KOPT-K1 (cell line): ENCODE measurements around the gene RFNG.

Source experiments
- H3K27ac ChIP-seq: fragments of 200-600 bp; sonication (generic); 2 replicates; pipeline ENCODE4 v1.5.1; 2016; ENCODE audit warnings: antibody characterized with exemption, mild to moderate bottlenecking, low read depth, low read length; ENCODE audit not compliant: poor library complexity, severe bottlenecking
- H3K36me3 ChIP-seq: fragments of 200-600 bp; sonication (generic); 2 replicates; pipeline ENCODE4 v1.5.1; 2017; ENCODE audit warnings: antibody characterized with exemption, mild to moderate bottlenecking, low read length, moderate library complexity; ENCODE audit not compliant: insufficient read depth
- H3K9me3 ChIP-seq: fragments of 200-600 bp; sonication (generic); 2 replicates; pipeline ENCODE4 v1.5.1; 2017; ENCODE audit warnings: antibody characterized with exemption, low read length, mild to moderate bottlenecking; ENCODE audit not compliant: insufficient read depth, poor library complexity, severe bottlenecking

The RFNG gene

DNA sequence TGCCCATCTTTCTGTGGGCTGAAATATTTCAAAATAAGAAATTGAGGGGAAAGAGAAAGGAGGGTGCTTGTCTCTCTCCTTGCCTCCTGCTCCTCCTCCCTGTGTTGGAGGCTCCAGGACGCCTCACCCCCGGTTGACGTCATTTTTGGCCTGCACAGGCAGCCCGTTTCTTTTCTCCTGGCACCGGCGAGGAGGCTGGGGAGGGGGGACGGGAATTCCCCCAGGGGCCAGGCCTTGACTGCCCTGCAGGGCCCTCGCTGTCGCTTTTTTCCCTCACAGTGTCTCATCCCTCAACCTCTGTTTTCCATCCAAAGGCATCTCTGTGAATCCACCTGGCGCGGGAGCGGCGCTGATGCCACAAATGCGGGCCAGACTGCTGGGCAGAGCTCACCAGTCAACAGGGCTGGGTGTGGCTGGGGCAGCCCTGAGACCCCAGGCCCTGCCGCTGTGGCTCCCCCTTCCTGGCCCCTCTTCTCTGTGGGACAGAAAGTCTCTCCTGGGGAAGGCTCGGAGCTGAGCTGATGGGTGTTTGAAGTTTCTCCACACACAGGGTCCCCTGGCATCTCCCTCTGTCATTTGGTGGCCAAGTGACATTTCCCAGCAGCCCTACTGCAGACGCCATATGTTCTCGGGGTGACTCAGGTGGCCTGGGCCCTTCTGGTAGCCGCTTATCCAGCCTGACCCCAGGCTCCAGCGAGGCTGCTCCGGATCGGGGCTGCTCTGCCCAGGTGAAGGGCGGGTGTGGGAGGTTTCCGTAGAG is 45.0 kb downstream of the RFNG start:
- H3K36me3 ChIP-seq: no peaks in the 10 kb centered on the region
- H3K9me3 ChIP-seq: no peaks in the 10 kb centered on the region
- no peak overlapping the region for H3K27ac ChIP-seq

DNA sequence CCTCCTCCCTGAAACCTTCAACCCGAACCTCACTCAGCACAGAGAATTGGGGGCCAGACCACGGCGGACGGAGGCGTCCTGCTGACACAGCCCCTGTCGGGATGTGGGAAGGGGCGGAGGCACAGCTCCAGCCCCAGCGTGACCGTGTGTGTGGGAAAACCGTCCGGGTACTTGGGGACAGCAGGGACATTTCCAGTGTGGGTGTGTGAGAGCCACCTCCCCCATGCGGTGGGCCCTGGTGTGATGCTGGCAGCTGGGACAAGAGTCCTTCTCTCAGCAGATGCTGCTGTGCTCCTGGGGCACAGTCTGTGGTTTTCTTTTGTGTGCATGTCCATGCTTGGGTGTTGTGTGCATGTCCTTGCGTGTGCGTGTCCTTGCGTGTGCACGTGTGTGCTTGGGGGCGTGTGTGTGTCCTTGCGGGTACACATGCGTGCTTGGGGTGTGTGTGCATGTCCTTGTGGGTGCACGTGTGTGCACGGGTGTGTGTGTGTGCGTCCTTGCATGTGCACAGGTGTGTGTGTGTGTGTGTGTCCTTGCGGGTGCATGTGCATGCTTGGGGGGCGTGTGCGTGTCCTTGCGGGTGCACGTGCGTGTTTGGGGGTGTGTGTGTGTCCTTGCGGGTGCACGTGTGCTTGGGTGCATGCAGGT is 45.8 kb downstream of the RFNG start:
- Histone ChIP-seq H3K9me3 (no peaks in the 10 kb centered on the region), H3K27ac (no peak overlapping the region), H3K36me3 (no peaks in the 10 kb centered on the region)

DNA sequence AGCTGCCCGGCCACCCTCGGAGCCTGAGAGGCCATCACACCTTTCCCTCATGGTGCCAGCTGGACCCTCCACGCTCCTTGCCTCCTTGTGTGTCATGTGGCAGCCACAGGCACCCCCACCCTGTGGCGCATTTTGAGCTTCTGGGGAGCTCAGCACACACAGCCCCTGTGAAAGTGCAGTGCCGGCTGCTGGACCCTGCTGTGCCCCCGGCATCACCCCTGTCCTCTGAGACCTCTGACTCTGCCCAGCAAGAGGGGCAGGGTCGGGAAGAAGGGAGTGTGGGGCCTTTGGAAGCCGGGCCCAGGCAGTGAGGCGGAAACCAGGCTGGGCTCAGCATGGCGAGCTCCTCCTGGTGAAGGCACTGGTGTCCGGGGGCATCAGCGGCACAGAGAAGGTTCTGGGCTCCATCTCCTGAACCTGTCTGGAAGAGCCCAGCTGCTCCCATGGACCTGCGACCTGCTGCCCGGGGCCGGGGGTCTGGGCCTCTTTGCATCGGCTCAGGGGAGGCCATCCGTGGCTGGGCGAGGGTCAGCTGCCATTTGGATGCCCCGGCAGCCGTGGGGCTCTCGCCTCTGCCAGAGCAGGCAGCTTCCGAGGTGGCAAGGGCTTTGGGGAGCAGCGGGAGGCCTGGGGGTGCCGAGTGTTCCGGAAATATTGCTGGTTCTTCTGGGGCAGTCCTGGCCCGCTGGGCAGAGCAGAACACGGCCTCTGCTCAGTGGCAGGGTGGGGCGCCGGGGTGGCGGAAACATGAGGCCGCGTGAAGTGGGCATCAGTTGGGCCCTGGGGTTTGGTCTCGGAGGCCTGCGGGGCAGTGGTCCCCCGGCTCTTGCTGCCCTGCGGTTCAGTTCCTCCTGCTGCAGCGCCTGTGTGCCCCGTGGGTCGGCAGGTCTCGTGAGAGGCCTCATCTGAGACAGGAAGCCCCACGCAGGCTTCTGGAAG is 46.8 kb downstream of the RFNG start:
- Histone ChIP-seq H3K36me3 (no peaks in the 10 kb centered on the region), H3K9me3 (no peaks in the 10 kb centered on the region), H3K27ac (no peak overlapping the region)

DNA sequence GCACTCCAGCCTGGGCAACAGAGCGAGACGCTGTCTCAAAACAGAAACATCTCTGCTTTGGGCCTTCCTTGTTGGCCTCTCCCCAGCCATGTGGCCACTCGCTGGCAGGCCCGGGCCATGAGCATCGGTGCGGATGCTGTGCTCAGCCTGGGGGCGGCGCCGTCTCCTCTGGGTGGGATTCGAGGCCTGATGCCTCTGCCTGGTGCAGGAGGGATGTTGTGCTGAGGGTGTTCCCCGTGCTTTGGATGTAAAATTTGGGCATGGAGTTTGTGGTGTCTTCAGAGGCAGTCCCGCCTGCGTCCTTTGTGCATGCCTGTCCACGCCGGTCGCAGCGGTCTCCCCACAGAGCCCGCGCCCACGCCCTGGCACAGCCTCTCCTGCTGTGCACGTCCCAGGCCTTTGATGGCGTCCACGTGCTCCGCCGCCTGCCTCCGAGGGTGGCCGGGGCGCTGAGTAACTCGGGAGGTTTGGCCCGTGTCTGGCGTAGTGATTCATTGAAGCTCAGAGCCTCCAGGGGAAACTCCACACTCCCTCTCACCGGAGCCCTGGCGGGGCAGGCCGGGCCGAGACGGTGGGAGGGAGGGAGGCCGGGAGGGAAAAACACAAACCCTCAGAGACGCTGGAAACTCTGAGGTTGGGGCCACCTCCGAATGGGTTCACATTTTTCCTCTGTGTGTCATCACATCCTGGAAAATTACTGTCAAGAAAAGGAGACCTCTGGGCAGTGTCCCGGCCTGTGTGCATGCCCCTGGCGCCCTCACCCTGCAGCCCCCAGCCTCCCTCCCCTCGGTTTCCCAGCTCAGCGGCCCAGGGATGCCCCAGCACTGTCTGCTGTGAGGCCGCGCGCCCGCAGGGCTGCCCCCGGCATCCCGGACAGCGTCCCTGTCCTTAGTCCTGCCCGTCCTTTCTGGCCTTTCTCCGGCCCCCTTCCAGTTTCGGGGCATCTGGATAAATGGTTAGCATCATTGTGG is 47.9 kb downstream of the RFNG start:
- no peaks in the 10 kb centered on the region for H3K36me3 ChIP-seq
- H3K9me3 ChIP-seq: no peaks in the 10 kb centered on the region
- no peak overlapping the region for H3K27ac ChIP-seq

DNA sequence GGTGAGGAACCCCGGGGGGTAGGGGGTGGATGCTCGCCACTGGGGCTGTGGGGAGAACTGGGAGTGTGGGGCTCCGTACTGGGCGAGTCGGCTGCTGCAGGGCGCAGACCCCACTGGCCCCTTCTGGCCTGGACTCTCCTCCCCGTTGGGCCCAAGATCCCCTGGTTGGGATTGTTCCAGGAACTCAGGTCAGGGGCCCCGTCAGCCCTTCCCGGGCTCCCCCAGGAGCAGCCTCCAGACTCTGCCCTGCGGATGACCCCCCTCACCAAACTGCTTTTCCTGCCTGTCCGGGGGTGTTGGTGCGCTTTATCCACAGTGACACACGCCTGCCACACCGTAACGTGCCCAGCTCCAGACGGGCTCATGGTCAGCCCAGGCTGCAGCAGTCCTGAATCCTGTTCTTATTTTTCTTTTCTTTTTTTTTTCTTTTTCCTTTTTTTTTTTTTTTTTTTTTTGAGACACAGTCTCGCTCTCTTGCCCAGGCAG is 50.0 kb downstream of the RFNG start:
- H3K27ac ChIP-seq: no peak overlapping the region
- no peaks in the 10 kb centered on the region for H3K9me3 ChIP-seq
- H3K36me3 ChIP-seq: no peaks in the 10 kb centered on the region

DNA sequence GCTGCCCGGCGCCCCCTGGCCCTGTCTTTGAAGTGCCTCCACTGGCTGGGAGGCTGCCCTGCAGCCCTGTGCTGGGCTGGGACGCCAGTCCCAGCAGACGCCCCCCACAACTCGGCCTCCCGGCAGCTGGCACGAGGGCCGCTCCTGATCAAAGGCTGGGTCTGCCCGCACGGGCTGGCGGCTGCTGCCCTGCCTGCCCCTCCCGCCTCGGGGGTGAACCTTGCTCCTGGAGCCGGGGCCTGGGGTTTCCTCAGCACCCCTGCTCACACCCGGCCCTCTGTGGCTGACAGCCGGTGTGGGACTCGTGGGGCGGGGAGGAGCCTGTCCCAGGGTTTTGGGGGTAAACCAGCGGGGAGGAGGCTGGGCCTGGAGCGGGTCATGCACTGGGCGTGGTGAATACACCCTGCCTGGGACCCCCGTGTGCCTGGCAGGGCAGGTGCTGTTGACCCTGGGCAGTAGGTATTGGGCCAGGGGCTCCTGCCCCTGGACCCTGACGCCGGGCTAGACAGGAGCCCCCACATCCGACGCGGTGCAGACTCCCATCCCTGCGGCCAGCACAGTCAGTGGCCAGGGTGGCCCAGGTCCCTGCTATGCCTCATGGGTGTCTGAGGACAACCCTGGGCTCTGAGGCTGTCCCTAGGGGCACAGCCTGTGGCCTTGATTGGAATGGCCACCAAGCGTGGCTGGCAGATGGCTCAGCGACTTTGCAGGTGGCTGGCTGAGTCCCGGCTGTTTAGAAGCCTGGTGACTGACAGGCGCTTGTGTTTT is 50.6 kb downstream of the RFNG start:
- Histone ChIP-seq H3K36me3 (no peaks in the 10 kb centered on the region), H3K27ac (no peak overlapping the region), H3K9me3 (no peaks in the 10 kb centered on the region)

DNA sequence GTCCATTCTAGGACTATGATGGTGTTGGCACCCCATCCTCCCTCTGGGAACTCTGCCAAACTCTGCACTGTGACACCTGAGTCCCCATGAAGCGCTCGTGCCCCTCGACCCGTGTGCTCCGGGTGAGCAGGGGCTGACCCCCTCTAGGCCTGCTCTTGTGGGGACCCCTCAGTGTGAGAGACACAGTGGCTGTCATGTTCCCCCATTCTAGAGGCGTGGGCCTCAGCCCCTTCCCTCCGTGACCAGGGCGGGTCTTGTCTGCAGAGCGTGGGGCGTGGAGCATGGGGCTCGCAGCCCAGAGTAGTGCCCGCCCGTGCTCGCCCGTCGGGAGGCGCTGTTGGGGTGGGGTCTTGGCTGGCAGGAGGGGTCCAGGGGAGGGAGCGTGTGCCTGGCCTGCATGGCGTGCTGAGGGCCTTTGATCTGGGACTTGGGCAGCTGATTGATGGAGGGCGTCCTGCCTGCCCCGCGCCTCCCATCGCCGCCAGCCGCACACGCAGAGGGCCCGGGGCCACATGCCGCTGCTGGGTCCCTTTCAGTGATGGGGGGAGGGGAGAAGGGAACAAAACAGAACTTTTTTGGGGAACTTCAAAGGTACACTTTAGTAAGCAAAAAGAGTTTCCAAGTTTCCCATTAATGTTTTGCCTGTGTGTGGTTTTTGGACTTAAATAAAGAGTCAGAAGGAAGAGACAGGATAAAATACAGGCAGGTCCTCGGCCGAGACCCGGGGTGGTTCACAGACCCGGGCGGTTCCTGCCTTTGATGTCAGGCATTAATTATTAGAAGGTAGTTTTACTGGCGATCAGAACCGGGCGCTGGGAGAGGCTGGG is 51.4 kb downstream of the RFNG start:
- H3K36me3 ChIP-seq: no peaks in the 10 kb centered on the region
- H3K27ac ChIP-seq: no peak overlapping the region
- H3K9me3 ChIP-seq: no peaks in the 10 kb centered on the region

DNA sequence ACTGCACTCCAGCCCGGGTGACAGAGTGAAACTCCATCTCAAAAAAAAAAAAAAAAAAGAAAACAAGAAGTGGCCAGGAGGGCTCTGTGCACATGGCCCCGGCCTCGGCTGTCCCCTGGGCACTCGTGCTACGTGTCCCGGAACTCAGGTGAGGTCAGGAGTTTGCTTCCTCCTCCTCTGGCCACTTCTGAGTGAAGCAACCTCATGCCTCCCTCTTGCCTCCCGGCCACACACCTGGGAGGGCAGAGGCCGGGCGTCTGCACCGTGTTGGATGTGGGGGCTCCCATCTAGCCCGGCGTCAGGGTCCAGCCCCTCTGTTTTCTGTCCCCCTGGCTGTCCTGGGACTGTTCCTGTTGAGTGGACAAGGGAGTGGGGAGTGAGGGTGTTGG is 52.0 kb downstream of the RFNG start:
- Histone ChIP-seq H3K36me3 (no peaks in the 10 kb centered on the region), H3K27ac (no peak overlapping the region), H3K9me3 (no peaks in the 10 kb centered on the region)

DNA sequence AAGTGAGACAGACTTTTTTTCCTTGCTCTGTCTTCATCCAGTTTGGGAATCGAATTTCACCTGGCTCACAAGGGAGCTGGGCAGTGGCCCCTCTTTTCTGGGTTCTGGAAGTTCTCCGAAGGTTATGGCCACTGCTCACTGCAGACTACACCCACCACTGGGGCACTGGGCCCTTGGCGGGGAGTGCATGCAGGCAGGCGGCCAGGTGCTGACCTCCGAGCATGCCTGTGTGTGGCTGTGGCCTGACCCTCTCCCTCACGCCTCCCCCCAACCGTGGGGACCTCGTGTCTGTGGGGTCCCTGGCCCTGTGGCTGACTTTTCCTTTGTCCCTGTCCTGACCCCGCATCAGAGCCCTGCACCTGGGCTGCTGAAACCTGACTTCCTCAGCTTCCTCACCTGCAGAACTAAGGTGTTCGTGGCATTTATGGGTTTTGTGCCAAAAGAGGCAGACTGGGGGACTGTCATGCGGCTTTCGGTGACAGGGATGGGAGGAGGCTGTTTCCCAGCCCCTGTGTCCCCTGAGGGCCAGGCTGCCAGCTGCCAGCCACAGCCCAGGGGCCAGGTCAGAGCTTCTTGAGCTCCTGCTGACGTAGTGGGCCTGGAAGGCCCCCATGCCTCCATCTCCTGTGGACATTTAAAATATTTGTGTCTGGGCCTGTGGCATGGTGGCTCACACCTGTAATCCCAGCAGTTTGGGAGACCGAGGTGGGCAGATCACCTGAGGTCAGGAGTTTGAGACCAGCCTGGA is 52.7 kb downstream of the RFNG start:
- Histone ChIP-seq H3K36me3 (no peaks in the 10 kb centered on the region), H3K9me3 (no peaks in the 10 kb centered on the region), H3K27ac (no peak overlapping the region)

DNA sequence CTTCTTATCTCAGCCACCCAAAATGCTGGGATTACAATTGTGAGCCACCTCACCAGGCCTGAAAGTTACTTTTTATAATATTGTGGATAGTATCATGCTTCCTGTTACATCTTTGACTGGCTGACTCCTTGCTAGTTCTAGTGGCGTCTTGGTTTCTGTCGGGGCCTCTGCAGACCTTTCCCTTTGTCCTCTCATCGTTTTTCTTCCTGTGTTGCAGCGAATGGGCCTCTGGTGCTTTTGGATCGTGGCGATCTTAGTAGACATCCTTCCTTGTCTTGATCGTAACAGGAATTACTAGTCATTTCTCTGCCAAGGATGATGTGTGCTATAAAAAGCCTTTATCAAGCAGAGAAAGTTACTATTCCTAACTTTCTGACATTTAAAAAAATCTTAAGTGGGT is 53.4 kb downstream of the RFNG start:
- Histone ChIP-seq H3K27ac (no peak overlapping the region), H3K36me3 (no peaks in the 10 kb centered on the region), H3K9me3 (no peaks in the 10 kb centered on the region)
